ENCODE results near the gene LMOD2. TPM values are rescaled to one million over a fixed set of nuclear protein-coding genes. Genes with fewer than 3 reads are reported as not detected.

LMOD2 gene
- total RNA-seq, 1 donor from 2014 or later = not detected

DNA sequence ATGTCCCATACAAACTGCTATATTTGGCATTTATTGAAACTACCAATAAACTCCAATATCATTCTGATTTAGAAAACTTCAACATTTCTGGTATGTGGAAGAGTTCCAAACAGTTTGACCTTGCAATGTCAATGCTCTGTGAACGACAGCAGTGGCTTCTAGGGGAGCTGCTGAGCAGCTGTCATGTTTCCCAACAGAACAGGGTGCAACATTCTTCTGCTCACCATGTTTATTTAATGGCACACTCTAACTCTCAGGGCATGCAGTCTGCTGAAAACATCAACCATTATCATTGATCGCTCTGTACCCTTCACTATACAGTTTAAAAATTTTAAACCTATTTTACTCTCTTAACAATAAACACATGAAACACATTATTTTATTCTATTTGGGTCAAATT, 25.9 kb downstream of the LMOD2 start:
- Mint-ChIP-seq H3K9me3 (ENCODE audit: unreplicated experiment) (no peaks in the 10 kb centered on the region), H3K4me3 (ENCODE audit: unreplicated experiment) (no peak overlapping the region), H3K4me1 (ENCODE audit: unreplicated experiment) (peaks cover 8% of the 10 kb centered on the region), H3K36me3 (ENCODE audit: unreplicated experiment) (peaks cover 22% of the 10 kb centered on the region), H3K27me3 (ENCODE audit: unreplicated experiment) (no peaks in the 10 kb centered on the region), H3K27ac (ENCODE audit: unreplicated experiment) (no peak overlapping the region)
- DNase-seq (ENCODE audit: extremely low spot score, unreplicated experiment) = no peak
- TF ChIP-seq, protein P1, sequence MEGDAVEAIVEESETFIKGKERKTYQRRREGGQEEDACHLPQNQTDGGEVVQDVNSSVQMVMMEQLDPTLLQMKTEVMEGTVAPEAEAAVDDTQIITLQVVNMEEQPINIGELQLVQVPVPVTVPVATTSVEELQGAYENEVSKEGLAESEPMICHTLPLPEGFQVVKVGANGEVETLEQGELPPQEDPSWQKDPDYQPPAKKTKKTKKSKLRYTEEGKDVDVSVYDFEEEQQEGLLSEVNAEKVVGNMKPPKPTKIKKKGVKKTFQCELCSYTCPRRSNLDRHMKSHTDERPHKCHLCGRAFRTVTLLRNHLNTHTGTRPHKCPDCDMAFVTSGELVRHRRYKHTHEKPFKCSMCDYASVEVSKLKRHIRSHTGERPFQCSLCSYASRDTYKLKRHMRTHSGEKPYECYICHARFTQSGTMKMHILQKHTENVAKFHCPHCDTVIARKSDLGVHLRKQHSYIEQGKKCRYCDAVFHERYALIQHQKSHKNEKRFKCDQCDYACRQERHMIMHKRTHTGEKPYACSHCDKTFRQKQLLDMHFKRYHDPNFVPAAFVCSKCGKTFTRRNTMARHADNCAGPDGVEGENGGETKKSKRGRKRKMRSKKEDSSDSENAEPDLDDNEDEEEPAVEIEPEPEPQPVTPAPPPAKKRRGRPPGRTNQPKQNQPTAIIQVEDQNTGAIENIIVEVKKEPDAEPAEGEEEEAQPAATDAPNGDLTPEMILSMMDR (IDR thresholded peaks at IDR 0.05) = no peak

DNA sequence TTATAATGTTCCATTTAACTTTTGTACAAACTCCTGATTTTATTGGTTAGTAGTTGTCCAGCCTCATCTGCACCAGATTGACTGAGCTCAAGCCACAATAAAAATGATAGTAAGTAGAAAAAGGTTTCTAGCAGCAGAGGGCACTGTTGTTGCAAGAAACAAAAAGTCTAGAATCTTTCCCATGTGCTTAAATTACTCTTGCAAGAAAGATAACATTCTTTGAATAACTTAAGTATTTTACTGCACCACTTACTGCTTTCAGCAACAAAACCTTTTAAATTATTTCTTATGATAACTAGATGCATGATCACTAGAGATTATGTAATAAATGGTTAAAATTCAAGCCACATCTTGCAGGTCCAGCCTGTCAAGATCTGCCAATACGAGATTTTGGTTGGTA, 27.0 kb downstream of the LMOD2 start:
- H3K9me3 Mint-ChIP-seq (ENCODE audit: unreplicated experiment) = no peaks in the 10 kb centered on the region
- H3K27ac Mint-ChIP-seq (ENCODE audit: unreplicated experiment) = no peak overlapping the region
- no peaks in the 10 kb centered on the region for H3K27me3 Mint-ChIP-seq (ENCODE audit: unreplicated experiment)
- DNase-seq (ENCODE audit: extremely low spot score, unreplicated experiment) = no peak
- no peak overlapping the region for H3K4me3 Mint-ChIP-seq (ENCODE audit: unreplicated experiment)
- H3K4me1 Mint-ChIP-seq (ENCODE audit: unreplicated experiment) = peaks cover 8% of the 10 kb centered on the region
- H3K36me3 Mint-ChIP-seq (ENCODE audit: unreplicated experiment) = peaks cover 25% of the 10 kb centered on the region
- TF ChIP-seq, protein P1 (IDR thresholded peaks at IDR 0.05) = peak; percentile 75

- Mint-ChIP-seq H3K4me3 (ENCODE audit: unreplicated experiment) (no peak overlapping the region), H3K36me3 (ENCODE audit: unreplicated experiment) (peaks cover 34% of the 10 kb centered on the region), H3K27ac (ENCODE audit: unreplicated experiment) (no peak overlapping the region), H3K4me1 (ENCODE audit: unreplicated experiment) (peaks cover 5% of the 10 kb centered on the region), H3K9me3 (ENCODE audit: unreplicated experiment) (no peaks in the 10 kb centered on the region), H3K27me3 (ENCODE audit: unreplicated experiment) (no peaks in the 10 kb centered on the region)
- no peak for DNase-seq (ENCODE audit: extremely low spot score, unreplicated experiment)
- TF ChIP-seq, protein P1 (IDR thresholded peaks at IDR 0.05) = no peak
Observed at GRCh38 chr7:123687161-123687560, 31.5 kb downstream of the LMOD2 start.

DNA sequence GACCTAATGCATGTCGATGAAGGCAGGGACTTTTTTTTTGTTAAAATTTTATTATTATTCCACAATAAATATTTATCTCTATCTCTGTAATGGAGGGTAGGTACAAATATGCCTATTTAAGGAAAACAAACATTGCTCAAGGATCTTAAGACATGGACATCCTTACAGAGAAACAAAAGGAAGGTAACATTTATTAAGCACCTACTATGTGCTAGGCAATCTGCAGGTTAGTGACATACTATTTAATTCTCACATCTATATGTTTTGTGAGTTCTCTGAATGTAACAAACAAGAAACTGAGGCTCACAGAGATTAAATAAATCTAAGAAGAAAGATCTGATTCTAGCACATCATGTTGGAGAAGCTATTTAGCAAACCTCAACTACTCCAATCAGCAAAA, 32.1 kb downstream of the LMOD2 start:
- H3K4me1 Mint-ChIP-seq (ENCODE audit: unreplicated experiment) = peaks cover 4% of the 10 kb centered on the region
- TF ChIP-seq, protein P1 (IDR thresholded peaks at IDR 0.05) = no peak
- no peak for DNase-seq (ENCODE audit: extremely low spot score, unreplicated experiment)
- H3K27ac Mint-ChIP-seq (ENCODE audit: unreplicated experiment) = no peak overlapping the region
- H3K36me3 Mint-ChIP-seq (ENCODE audit: unreplicated experiment) = peaks cover 40% of the 10 kb centered on the region
- H3K4me3 Mint-ChIP-seq (ENCODE audit: unreplicated experiment) = no peak overlapping the region
- H3K27me3 Mint-ChIP-seq (ENCODE audit: unreplicated experiment) = no peaks in the 10 kb centered on the region
- H3K9me3 Mint-ChIP-seq (ENCODE audit: unreplicated experiment) = no peaks in the 10 kb centered on the region

- Mint-ChIP-seq H3K9me3 (ENCODE audit: unreplicated experiment) (no peaks in the 10 kb centered on the region), H3K27me3 (ENCODE audit: unreplicated experiment) (no peaks in the 10 kb centered on the region), H3K27ac (ENCODE audit: unreplicated experiment) (no peak overlapping the region), H3K4me1 (ENCODE audit: unreplicated experiment) (no peaks in the 10 kb centered on the region), H3K36me3 (ENCODE audit: unreplicated experiment) (peaks cover 34% of the 10 kb centered on the region), H3K4me3 (ENCODE audit: unreplicated experiment) (no peak overlapping the region)
- TF ChIP-seq, protein P1 (IDR thresholded peaks at IDR 0.05) = no peak
- DNase-seq (ENCODE audit: extremely low spot score, unreplicated experiment) = no peak
Observed at GRCh38 chr7:123689250-123689649, 33.6 kb downstream of the LMOD2 start.

Data from osteocyte (in vitro differentiated cells).